Measurements from ENCODE around the gene TUBA1A. TPM values are rescaled to one million over a fixed set of nuclear protein-coding genes. Genes with fewer than 3 reads are reported as not detected.
"Not testable (repeated sequence)": the region's sequence is repeated elsewhere in the genome, so short reads cannot be mapped to it uniquely, and the experiment has no call there.

Gene TUBA1A
- total RNA-seq, 2 donors from 2014 or later = 81.6 to 253 TPM

DNA sequence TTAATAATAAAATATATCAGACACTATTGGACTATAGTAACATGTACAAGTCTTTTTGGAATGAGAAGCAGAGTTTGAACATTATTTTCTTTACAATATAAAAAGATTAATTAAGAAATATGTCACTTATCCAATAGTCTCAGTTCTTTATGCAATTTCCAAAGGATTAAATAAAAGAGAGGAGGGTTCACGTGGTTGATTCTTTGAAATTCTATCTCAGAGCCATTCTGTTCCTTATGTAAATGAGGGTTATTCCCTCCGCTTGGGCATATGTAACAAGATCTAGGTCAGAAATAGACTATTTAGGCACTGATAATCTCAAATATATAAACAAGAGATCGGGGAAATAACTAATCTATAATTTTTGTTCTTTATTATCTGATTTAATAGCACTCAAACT is 2.1 kb upstream of the TUBA1A start:
- Histone ChIP-seq H3K36me3 (no peaks in the 10 kb centered on the region), H3K27me3 (replicated peaks; ENCODE audit: insufficient read depth) (no peaks in the 10 kb centered on the region), H3K9me3 (no peaks in the 10 kb centered on the region), H3K4me3 (no peak overlapping the region), H3K27ac (no peak overlapping the region), H3K4me1 (replicated peaks) (peaks cover 2% of the 10 kb centered on the region)
- TF ChIP-seq POLR2AphosphoS5 (IDR thresholded peaks at IDR 0.05) (no peak), POLR2A (IDR thresholded peaks at IDR 0.05) (no peak)
- TF ChIP-seq, protein P1, sequence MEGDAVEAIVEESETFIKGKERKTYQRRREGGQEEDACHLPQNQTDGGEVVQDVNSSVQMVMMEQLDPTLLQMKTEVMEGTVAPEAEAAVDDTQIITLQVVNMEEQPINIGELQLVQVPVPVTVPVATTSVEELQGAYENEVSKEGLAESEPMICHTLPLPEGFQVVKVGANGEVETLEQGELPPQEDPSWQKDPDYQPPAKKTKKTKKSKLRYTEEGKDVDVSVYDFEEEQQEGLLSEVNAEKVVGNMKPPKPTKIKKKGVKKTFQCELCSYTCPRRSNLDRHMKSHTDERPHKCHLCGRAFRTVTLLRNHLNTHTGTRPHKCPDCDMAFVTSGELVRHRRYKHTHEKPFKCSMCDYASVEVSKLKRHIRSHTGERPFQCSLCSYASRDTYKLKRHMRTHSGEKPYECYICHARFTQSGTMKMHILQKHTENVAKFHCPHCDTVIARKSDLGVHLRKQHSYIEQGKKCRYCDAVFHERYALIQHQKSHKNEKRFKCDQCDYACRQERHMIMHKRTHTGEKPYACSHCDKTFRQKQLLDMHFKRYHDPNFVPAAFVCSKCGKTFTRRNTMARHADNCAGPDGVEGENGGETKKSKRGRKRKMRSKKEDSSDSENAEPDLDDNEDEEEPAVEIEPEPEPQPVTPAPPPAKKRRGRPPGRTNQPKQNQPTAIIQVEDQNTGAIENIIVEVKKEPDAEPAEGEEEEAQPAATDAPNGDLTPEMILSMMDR (IDR thresholded peaks at IDR 0.05) = no peak
- WGBS = 64% methylated on average over 3 of the region's 3 CpGs
- no peak for DNase-seq (ENCODE audit: low spot score)
- intact Hi-C loops (cut with DNase I) = no loop called here

DNA sequence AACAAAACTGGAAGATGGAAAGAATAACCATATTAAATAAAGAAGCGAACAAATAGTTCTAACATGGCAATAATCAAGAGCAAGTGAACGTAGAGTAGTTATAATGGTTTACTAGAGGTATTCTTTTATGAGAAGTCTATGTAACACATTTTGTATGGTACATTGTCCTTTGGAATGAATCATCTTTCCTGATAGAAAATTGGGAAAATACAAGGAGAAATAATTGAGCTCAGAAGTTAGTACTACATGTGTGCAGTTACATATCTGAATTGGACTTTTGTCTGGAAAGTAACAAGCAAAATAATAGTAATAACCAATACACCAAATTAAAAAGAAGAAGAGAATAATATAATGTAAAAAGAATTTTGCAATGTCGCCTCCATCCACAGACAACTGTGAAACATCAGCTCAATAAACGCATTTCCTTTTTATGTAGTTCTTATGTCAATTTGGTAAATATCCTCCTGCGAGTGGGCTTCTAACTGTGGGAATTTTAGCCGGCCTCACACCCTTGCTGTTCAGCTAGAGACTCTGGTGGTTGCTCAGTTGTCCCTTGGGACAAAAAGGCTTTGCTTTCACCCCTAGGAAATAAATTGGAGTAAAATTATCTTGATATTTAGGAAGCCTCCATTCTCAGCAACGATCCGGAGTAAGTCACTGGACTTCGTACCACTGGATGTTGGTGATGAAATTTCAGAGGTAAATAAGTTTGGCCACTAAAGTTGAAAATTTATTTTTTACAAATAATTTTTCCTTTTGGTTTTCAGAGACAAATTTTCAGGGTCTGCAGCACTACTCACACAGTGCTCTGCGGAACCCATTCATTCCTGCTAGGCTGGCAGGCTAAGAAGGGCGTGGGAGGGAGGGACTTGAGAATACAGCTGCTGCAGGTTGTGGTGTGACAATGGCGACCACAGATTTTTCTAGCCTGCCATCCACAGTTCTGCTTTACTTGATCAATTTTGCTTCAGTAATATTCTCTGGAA is 1.1 kb upstream of the TUBA1A start:
- Histone ChIP-seq H3K9me3 (no peaks in the 10 kb centered on the region), H3K36me3 (no peaks in the 10 kb centered on the region), H3K4me3 (no peak overlapping the region), H3K27me3 (replicated peaks; ENCODE audit: insufficient read depth) (no peaks in the 10 kb centered on the region), H3K27ac (peak overlapping the region; percentile 93 to 98), H3K4me1 (replicated peaks) (peaks cover 2% of the 10 kb centered on the region)
- TF ChIP-seq POLR2A (IDR thresholded peaks at IDR 0.05) (no peak), POLR2AphosphoS5 (IDR thresholded peaks at IDR 0.05) (no peak)
- TF ChIP-seq, protein P1 (IDR thresholded peaks at IDR 0.05) = no peak
- 81% methylated on average over 12 of the region's 12 CpGs for WGBS
- intact Hi-C loops (cut with DNase I) = loop anchor here (2.0 to 10.0 kb wide), 2 partner anchors 59 to 105 kb away; partner anchors contain the start of gene TUBA1B
- DNase-seq (ENCODE audit: low spot score) = no peak

DNA sequence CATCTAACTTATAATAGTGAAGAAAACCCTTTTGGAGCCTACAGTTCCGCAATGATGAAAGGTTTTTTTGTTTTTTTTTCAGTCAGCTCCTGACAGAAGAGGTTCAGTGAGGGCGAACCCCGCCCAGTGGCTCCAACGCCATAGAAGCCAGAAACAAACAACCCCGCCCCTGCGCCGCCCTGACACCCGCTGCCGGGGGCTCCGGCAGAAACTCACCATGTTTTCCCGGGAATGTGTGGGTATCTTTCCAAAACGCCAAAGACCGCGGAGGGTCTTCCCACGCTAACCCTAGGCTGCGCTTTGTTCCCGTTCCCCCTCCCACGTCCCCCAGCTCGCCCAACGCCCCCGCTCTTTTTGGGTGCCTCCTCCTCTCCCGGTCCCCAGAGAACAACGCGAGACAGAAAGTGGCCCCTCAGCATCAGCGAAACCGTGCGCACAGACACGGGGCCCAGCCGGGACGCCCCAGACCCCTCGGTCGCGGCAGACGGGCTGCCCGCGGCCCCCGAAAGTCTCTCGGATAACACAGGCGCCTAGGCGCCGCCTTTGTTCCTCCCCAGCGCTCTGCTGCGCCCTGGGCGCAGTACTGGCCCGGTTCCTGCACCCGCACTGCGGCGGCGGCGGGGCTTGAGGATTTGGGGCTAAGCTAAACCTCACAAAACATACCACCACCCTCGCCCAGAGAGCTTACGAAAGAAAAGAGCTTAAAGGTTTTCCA is 522 bp downstream of the TUBA1A start:
- no peaks in the 10 kb centered on the region for H3K27me3 ChIP-seq (replicated peaks; ENCODE audit: insufficient read depth)
- H3K27ac ChIP-seq = peak overlapping the region; percentile 93 to 98
- H3K9me3 ChIP-seq = no peaks in the 10 kb centered on the region
- H3K4me3 ChIP-seq = peak overlapping the region; percentile 63 to 77
- intact Hi-C loops (cut with DNase I) = loop anchor here (1.0 to 10.0 kb wide), 3 partner anchors 46 to 104 kb away; partner anchors contain the start of gene TUBA1B
- peak; percentile 69 for DNase-seq (ENCODE audit: low spot score)
- WGBS = 1% methylated on average over 43 of the region's 52 CpGs
- H3K4me1 ChIP-seq (replicated peaks) = peaks cover 2% of the 10 kb centered on the region
- no peaks in the 10 kb centered on the region for H3K36me3 ChIP-seq
- TF ChIP-seq, protein P1 (IDR thresholded peaks at IDR 0.05) = peak in 1 of 4 experiments; percentile 8
- TF ChIP-seq POLR2A (IDR thresholded peaks at IDR 0.05) (no peak), POLR2AphosphoS5 (IDR thresholded peaks at IDR 0.05) (no peak)

DNA sequence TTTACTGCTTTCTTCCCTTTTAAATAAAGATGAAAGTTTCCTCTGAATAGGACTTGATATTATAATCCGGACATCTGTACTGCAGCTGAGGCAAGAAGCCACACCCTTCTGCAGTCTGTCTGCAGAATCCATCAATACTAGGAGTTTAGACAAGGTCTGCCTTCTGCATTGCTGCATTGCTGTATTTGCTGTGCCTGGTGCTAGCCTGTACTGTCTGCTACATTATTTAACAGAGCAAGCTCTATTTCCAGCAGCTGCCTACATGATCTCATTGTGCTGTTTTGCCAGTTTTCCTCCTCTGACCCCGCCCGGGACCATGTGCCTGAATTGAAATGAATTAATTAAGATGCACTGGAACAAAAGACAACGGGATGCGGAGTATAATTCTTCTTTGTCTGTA is 1.7 kb downstream of the TUBA1A start:
- no peaks in the 10 kb centered on the region for H3K9me3 ChIP-seq
- no peak for TF ChIP-seq POLR2AphosphoS5 (IDR thresholded peaks at IDR 0.05)
- TF ChIP-seq, protein P1 (IDR thresholded peaks at IDR 0.05) = no peak
- no peak for TF ChIP-seq POLR2A (IDR thresholded peaks at IDR 0.05)
- no peak overlapping the region for H3K27ac ChIP-seq
- WGBS = 38% methylated on average over 5 of the region's 5 CpGs
- no peaks in the 10 kb centered on the region for H3K36me3 ChIP-seq
- H3K4me3 ChIP-seq = peak overlapping the region in 1 of 2 donors; percentile 63
- no peaks in the 10 kb centered on the region for H3K27me3 ChIP-seq (replicated peaks; ENCODE audit: insufficient read depth)
- DNase-seq (ENCODE audit: low spot score) = no peak
- intact Hi-C loops (cut with DNase I) = loop anchor here (10.0 kb wide), 1 partner anchor 102 kb away; no protein-coding TSS in a partner anchor
- H3K4me1 ChIP-seq (replicated peaks) = peaks cover 2% of the 10 kb centered on the region

DNA sequence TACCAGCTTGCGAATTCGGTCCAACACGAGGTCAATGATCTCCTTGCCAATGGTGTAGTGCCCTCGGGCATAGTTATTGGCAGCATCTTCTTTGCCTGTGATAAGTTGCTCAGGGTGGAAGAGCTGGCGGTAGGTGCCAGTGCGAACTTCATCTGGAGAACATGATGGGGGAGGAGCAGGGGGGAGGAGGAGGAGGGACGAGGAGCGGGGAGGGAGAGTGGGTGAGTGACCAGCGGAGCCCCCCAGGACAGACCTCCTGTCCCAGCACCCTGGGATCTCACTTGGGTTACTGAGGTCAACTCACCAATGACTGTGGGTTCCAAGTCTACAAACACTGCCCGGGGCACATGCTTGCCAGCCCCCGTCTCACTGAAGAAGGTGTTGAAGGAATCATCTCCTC is 2.6 kb downstream of the TUBA1A start:
- WGBS = 78% methylated on average over 11 of the region's 11 CpGs
- not testable (repeated sequence) for DNase-seq (ENCODE audit: low spot score); H3K27ac ChIP-seq; H3K27me3 ChIP-seq (replicated peaks; ENCODE audit: insufficient read depth); H3K36me3 ChIP-seq; H3K4me1 ChIP-seq (replicated peaks); H3K4me3 ChIP-seq; H3K9me3 ChIP-seq
- intact Hi-C loops (cut with DNase I) = loop anchor here (10.0 kb wide), 1 partner anchor 102 kb away; no protein-coding TSS in a partner anchor

DNA sequence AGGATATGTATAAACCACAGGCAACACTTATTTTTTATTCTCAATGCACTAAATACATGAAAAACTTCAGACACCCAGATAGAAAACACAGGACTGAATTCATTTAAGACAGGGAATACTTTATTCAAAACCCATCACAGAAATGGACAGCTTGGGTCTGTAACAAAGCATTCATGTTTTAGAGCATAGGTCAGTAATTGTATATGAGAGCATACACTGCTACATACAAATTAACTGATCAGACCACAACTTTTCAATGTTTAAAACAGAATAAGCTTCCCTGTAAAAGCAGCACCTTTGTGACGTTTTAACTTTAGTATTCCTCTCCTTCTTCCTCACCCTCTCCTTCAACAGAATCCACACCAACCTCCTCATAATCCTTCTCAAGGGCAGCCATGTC is 4.2 kb downstream of the TUBA1A start:
- intact Hi-C loops (cut with DNase I) = loop anchor here (10.0 kb wide), 1 partner anchor 100 kb away; no protein-coding TSS in a partner anchor
- not testable (repeated sequence) for H3K27ac ChIP-seq; H3K27me3 ChIP-seq (replicated peaks; ENCODE audit: insufficient read depth); H3K4me1 ChIP-seq (replicated peaks); H3K4me3 ChIP-seq; DNase-seq (ENCODE audit: low spot score); H3K36me3 ChIP-seq; H3K9me3 ChIP-seq
- WGBS = 79% methylated on average over 1 of the region's 1 CpG

DNA sequence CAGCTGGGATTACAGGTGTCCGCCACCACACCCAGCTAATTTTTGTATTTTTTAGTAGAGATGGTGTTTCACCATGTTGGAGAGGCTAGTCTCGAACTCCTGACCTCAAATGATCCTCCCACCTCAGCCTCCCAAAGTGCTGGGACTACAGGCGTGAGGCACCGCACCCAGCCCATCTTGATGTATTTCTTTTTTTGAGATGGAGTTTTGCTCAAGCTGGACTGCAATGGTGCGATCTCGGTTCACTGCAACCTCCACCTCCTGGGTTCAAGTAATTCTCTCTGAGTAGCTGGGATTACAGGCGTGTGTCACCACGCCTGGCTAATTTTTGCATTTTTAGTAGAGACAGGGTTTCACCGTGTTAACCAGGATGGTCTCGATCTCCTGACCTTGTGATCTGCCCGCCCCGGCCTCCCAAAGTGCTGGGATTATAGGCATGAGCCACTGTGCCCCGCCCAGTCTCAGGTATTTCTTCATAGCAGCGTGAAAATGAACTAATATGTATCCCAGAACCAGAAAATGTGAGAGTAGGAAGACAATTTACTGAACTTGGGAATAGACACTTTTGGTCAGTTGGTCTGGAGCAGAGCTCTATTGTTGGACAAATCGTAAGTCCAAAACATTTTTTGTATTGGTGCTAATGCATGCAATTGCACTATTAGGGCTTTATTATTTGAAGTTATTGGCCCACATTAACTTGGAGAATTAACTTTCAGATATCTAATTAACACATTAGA is 5.5 kb downstream of the TUBA1A start:
- not testable (repeated sequence) for H3K27me3 ChIP-seq (replicated peaks; ENCODE audit: insufficient read depth); H3K9me3 ChIP-seq; H3K36me3 ChIP-seq; H3K4me3 ChIP-seq; DNase-seq (ENCODE audit: low spot score); H3K27ac ChIP-seq; H3K4me1 ChIP-seq (replicated peaks)
- 94% methylated on average over 15 of the region's 15 CpGs for WGBS
- intact Hi-C loops (cut with DNase I) = loop anchor here (10.0 kb wide), 1 partner anchor 99 kb away; no protein-coding TSS in a partner anchor
